PC-3 (cell line): ENCODE results near the gene XG. TPM values are rescaled to one million over a fixed set of nuclear protein-coding genes. Genes with fewer than 3 reads are reported as not detected.
"Not testable (repeated sequence)": the region's sequence is repeated elsewhere in the genome, so short reads cannot be mapped to it uniquely, and the experiment has no call there.

Experiments used
- ATAC-seq: fragments of 200-7000 bp; cut with Tn5 transposase; 2 replicates; pipeline ENCODE4 v1.9.1; 2020; ENCODE audit warnings: mild to moderate bottlenecking, moderate library complexity
- BruUV-seq: library from RNA; stranded (reverse); fragments of 400-500 nt; replicated peaks from 2 replicates; lab custom pipeline; 2021; lab: Mats Ljungman, UMichigan
- CTCF ChIA-PET: fragments of 300-600 bp; sonication (Branson Sonifier 250); formaldehyde crosslinking; loops from one replicate; lab custom pipeline; 2022; ENCODE audit warnings: antibody characterized with exemption; lab: Charles Lee
- POLR2A ChIA-PET: fragments of 300-600 bp; sonication (Branson Sonifier 250); formaldehyde crosslinking; loops from one replicate; lab custom pipeline; 2022; ENCODE audit warnings: antibody characterized with exemption; ENCODE audit not compliant: unreplicated experiment; lab: Charles Lee
- DNase-seq: peaks from one replicate; pipeline ENCODE4 v3.0.0-alpha.2; 2015
- H2AFZ ChIP-seq: fragments of 300-600 bp; sonication (generic); 2 replicates; pipeline ENCODE4 v1.6.0; 2016; ENCODE audit warnings: antibody characterized with exemption, low read length
- H3F3A ChIP-seq: fragments of 300-600 bp; sonication (generic); one replicate; pipeline ENCODE4 v1.6.0; 2017; ENCODE audit warnings: antibody characterized with exemption, low read length, control low read depth, mild to moderate bottlenecking; ENCODE audit not compliant: unreplicated experiment
- H3K27ac ChIP-seq: fragments of 300-600 bp; sonication (generic); 2 replicates; pipeline ENCODE4 v1.5.1; 2016; ENCODE audit warnings: mild to moderate bottlenecking, low read length
- H3K27me3 ChIP-seq: fragments of 300-600 bp; sonication (generic); 2 replicates; pipeline ENCODE4 v1.6.1; 2016; ENCODE audit warnings: low read length, mixed read lengths
- H3K36me3 ChIP-seq: fragments of 300-600 bp; sonication (generic); 2 replicates; pipeline ENCODE4 v1.6.1; 2016; ENCODE audit warnings: low read depth, mixed run types, low read length, mixed read lengths
- H3K4me1 ChIP-seq: fragments of 300-600 bp; sonication (generic); 2 replicates; pipeline ENCODE4 v1.5.1; 2016; ENCODE audit warnings: low read length; ENCODE audit not compliant: insufficient read depth
- H3K4me2 ChIP-seq: fragments of 300-600 bp; sonication (generic); 2 replicates; pipeline ENCODE4 v1.6.0; 2016; ENCODE audit warnings: low read length
- H3K4me3 ChIP-seq: fragments of 300-600 bp; sonication (generic); 2 replicates; pipeline ENCODE4 v1.5.1; 2016; ENCODE audit warnings: mild to moderate bottlenecking, low read length, mixed read lengths
- H3K79me2 ChIP-seq: fragments of 300-600 bp; sonication (generic); 2 replicates; pipeline ENCODE4 v1.6.1; 2017; ENCODE audit warnings: low read length, mixed read lengths
- H3K9ac ChIP-seq: fragments of 300-600 bp; sonication (generic); 2 replicates; pipeline ENCODE4 v1.6.0; 2016; ENCODE audit warnings: mild to moderate bottlenecking, low read length
- H3K9me2 ChIP-seq: fragments of 300-600 bp; sonication (generic); replicated peaks from 2 replicates; pipeline ENCODE4 v1.6.1; 2016; ENCODE audit warnings: mixed run types, low read length, mixed read lengths
- H3K9me3 ChIP-seq: fragments of 300-600 bp; sonication (generic); 2 replicates; pipeline ENCODE4 v1.6.1; 2016; ENCODE audit warnings: low read length, mixed read lengths
- H4K20me1 ChIP-seq: fragments of 300-600 bp; sonication (generic); 2 replicates; pipeline ENCODE4 v1.6.1; 2016; ENCODE audit warnings: low read length, mixed read lengths
- CTCF ChIP-seq: fragments of 300-600 bp; sonication (generic); conservative IDR thresholded peaks from 2 replicates; pipeline ENCODE4 v1.5.1; 2017; ENCODE audit warnings: antibody characterized with exemption, low read depth, mild to moderate bottlenecking, low read length
- EZH2 ChIP-seq: fragments of 300-600 bp; sonication (generic); IDR thresholded peaks from one replicate; pipeline ENCODE4 v1.6.1; 2017; ENCODE audit warnings: antibody characterized with exemption, mild to moderate bottlenecking, low read length; ENCODE audit not compliant: unreplicated experiment
- EZH2phosphoT487 ChIP-seq: fragments of 300-600 bp; sonication (generic); IDR thresholded peaks from 2 replicates; pipeline ENCODE4 v1.6.1; 2018; ENCODE audit warnings: mild to moderate bottlenecking, antibody characterized with exemption, low read length, borderline replicate concordance
- intact Hi-C: fragments of 100-400 bp; cut with micrococcal nuclease; formaldehyde crosslinking; loops from 2 replicates; pipeline ENCODE4 v1.9.0; 2023
- total RNA-seq: library from RNA; depleted of rRNA; stranded (reverse); fragments of >200 nt; gene quantifications from 2 replicates; pipeline ENCODE4 v1.2.3, GENCODE V29; 2014

XG gene
- total RNA-seq, 1 experiment from 2014 or later = not detected

GRCh38 chrX:2769615-2770014 lies 17.8 kb downstream of the XG start:
- Histone ChIP-seq H2AFZ (no peak overlapping the region), H3K27ac (no peak overlapping the region), H3K4me3 (no peak overlapping the region), H3K9me3 (no peaks in the 10 kb centered on the region), H4K20me1 (no peaks in the 10 kb centered on the region), H3K79me2 (no peaks in the 10 kb centered on the region), H3K4me2 (no peak overlapping the region), H3K27me3 (peaks cover 9% of the 10 kb centered on the region), H3K4me1 (no peaks in the 10 kb centered on the region), H3K9me2 (no peaks in the 10 kb centered on the region), H3K36me3 (no peaks in the 10 kb centered on the region), H3F3A (no peaks in the 10 kb centered on the region), H3K9ac (no peak overlapping the region)
- ATAC-seq = no peak
- no peak for DNase-seq
- POLR2A ChIA-PET = no interaction called here
- no TSS peak for BruUV-seq
- TF ChIP-seq EZH2phosphoT487 (no peak), EZH2 (no peak), CTCF (no peak)
- intact Hi-C loops = no loop called here
- CTCF ChIA-PET = no interaction called here

GRCh38 chrX:2773166-2774055 lies 21.6 kb downstream of the XG start:
- H3K36me3 ChIP-seq, H3K4me2 ChIP-seq, intact Hi-C loops, H3K4me1 ChIP-seq, H3K4me3 ChIP-seq, H4K20me1 ChIP-seq, BruUV-seq, H3K9me2 ChIP-seq, ATAC-seq, CTCF ChIA-PET, H2AFZ ChIP-seq, H3F3A ChIP-seq, H3K27ac ChIP-seq, H3K9me3 ChIP-seq, H3K9ac ChIP-seq, DNase-seq, H3K79me2 ChIP-seq, POLR2A ChIA-PET: not testable (repeated sequence)
- H3K27me3 ChIP-seq = peaks cover 14% of the 10 kb centered on the region

- BruUV-seq = no TSS peak
- Histone ChIP-seq H3K36me3 (no peaks in the 10 kb centered on the region), H3K9me3 (no peaks in the 10 kb centered on the region), H3K4me2 (no peak overlapping the region), H3K79me2 (no peaks in the 10 kb centered on the region), H3K4me3 (no peak overlapping the region), H3K9me2 (no peaks in the 10 kb centered on the region), H3K4me1 (no peaks in the 10 kb centered on the region), H4K20me1 (no peaks in the 10 kb centered on the region), H3K27me3 (peaks cover 14% of the 10 kb centered on the region), H3K9ac (no peak overlapping the region), H3K27ac (no peak overlapping the region), H3F3A (no peaks in the 10 kb centered on the region), H2AFZ (no peak overlapping the region)
- intact Hi-C loops = no loop called here
- TF ChIP-seq EZH2 (no peak), EZH2phosphoT487 (no peak), CTCF (no peak)
- ATAC-seq (no peak), DNase-seq (no peak)
- ChIA-PET POLR2A (no interaction called here), CTCF (no interaction called here)
Measured at GRCh38 chrX:2774057-2774456, 22.2 kb downstream of the XG start.
